ENCODE measurements around the gene TRIM45. TPM values are rescaled to one million over a fixed set of nuclear protein-coding genes. Genes with fewer than 3 reads are reported as not detected.
"Not testable (repeated sequence)": the region's sequence is repeated elsewhere in the genome, so short reads cannot be mapped to it uniquely, and the experiment has no call there.

The TRIM45 gene
- total RNA-seq: 1.8 TPM

GRCh38 chr1:117121589-117122329, at the start of gene TRIM45:
TRIM45 (minus strand) TSS chr1:117121749; CDS start chr1:117121201, 548 bp downstream.
- ATAC-seq: peak; percentile 98

- ATAC-seq: no peak
Observed at GRCh38 chr1:117169871-117170596, 48.5 kb upstream of the TRIM45 start.

GRCh38 chr1:117167402-117167801, 45.9 kb upstream of the TRIM45 start:
- ATAC-seq: peak; percentile 55

GRCh38 chr1:117166076-117166475, 44.5 kb upstream of the TRIM45 start:
- peak; percentile 80 for ATAC-seq

- no peak for ATAC-seq
Observed at GRCh38 chr1:117164209-117164608, 42.7 kb upstream of the TRIM45 start.

GRCh38 chr1:117162816-117163215, 41.3 kb upstream of the TRIM45 start:
- ATAC-seq: no peak

- ATAC-seq: no peak
Observed at GRCh38 chr1:117161887-117162286, 40.3 kb upstream of the TRIM45 start.

- ATAC-seq: not testable (repeated sequence)
Observed at GRCh38 chr1:117151305-117151704, 29.8 kb upstream of the TRIM45 start.

GRCh38 chr1:117150316-117150715, 28.8 kb upstream of the TRIM45 start:
- no peak for ATAC-seq

- ATAC-seq: no peak
Observed at GRCh38 chr1:117147856-117148588, 26.5 kb upstream of the TRIM45 start.

- ATAC-seq: no peak
Observed at GRCh38 chr1:117147341-117147831, 25.8 kb upstream of the TRIM45 start.

- ATAC-seq: no peak
Observed at GRCh38 chr1:117146575-117147340, 25.2 kb upstream of the TRIM45 start.

- ATAC-seq: no peak
Observed at GRCh38 chr1:117146072-117146471, 24.5 kb upstream of the TRIM45 start.

- no peak for ATAC-seq
Observed at GRCh38 chr1:117143871-117144270, 22.3 kb upstream of the TRIM45 start.

GRCh38 chr1:117143172-117143571, 21.6 kb upstream of the TRIM45 start:
- ATAC-seq: no peak

GRCh38 chr1:117142200-117142599, 20.7 kb upstream of the TRIM45 start:
- no peak for ATAC-seq

GRCh38 chr1:117138561-117138960, 17.0 kb upstream of the TRIM45 start:
- no peak for ATAC-seq

- no peak for ATAC-seq
Observed at GRCh38 chr1:117138106-117138505, 16.6 kb upstream of the TRIM45 start.

- no peak for ATAC-seq
Observed at GRCh38 chr1:117137281-117137855, 15.8 kb upstream of the TRIM45 start.

GRCh38 chr1:117136749-117137148, 15.2 kb upstream of the TRIM45 start:
- no peak for ATAC-seq

- no peak for ATAC-seq
Observed at GRCh38 chr1:117135329-117135728, 13.8 kb upstream of the TRIM45 start.

- ATAC-seq: no peak
Observed at GRCh38 chr1:117130526-117130925, 9.0 kb upstream of the TRIM45 start.
